ENCODE data around the gene ACP6.

Gene ACP6

GRCh38 chr1:147648933-147649332, 21.4 kb downstream of the ACP6 start:
- no peak for DNase-seq

- no peak for DNase-seq
These were observed 22.3 kb downstream of the ACP6 start for GRCh38 chr1:147647796-147648633.

GRCh38 chr1:147643974-147644373, 26.4 kb downstream of the ACP6 start:
- no peak for DNase-seq

- DNase-seq, result peak; percentile 86
These were observed 28.4 kb downstream of the ACP6 start for GRCh38 chr1:147641695-147642592.

- no peak for DNase-seq
These were observed 29.0 kb downstream of the ACP6 start for GRCh38 chr1:147641291-147641690.

- peak; percentile 96 for DNase-seq
These were observed 29.7 kb downstream of the ACP6 start for GRCh38 chr1:147640553-147641165.

GRCh38 chr1:147636314-147636713, 34.0 kb downstream of the ACP6 start:
- no peak for DNase-seq

GRCh38 chr1:147635342-147635741, 35.0 kb downstream of the ACP6 start:
- DNase-seq, result no peak

- no peak for DNase-seq
These were observed 35.7 kb downstream of the ACP6 start for GRCh38 chr1:147634645-147635044.

GRCh38 chr1:147633759-147634158, 36.6 kb downstream of the ACP6 start:
- DNase-seq, result no peak

GRCh38 chr1:147631839-147632238, 38.5 kb downstream of the ACP6 start:
- no peak for DNase-seq

- no peak for DNase-seq
These were observed 39.9 kb downstream of the ACP6 start for GRCh38 chr1:147630447-147630846.

GRCh38 chr1:147630022-147630421, 40.3 kb downstream of the ACP6 start:
- DNase-seq, result no peak

GRCh38 chr1:147628441-147628840, 41.9 kb downstream of the ACP6 start:
- DNase-seq, result peak; percentile 27

- DNase-seq, result peak; percentile 89
These were observed 42.8 kb downstream of the ACP6 start for GRCh38 chr1:147627435-147628110.

GRCh38 chr1:147626739-147627138, 43.6 kb downstream of the ACP6 start:
- DNase-seq, result peak; percentile 89

GRCh38 chr1:147626291-147626690, 44.0 kb downstream of the ACP6 start:
- peak; percentile 44 for DNase-seq

- DNase-seq, result peak; percentile 16
These were observed 44.8 kb downstream of the ACP6 start for GRCh38 chr1:147625362-147625995.

GRCh38 chr1:147624529-147624928, 45.8 kb downstream of the ACP6 start:
- DNase-seq, result no peak

- DNase-seq, result no peak
These were observed 46.3 kb downstream of the ACP6 start for GRCh38 chr1:147624011-147624410.

GRCh38 chr1:147622731-147623130, 47.6 kb downstream of the ACP6 start:
- no peak for DNase-seq

GRCh38 chr1:147620543-147620942, 49.8 kb downstream of the ACP6 start:
- DNase-seq, result no peak

All from DMS53 (cell line).